Lung (tissue), 12 donors: Measurements from ENCODE around the gene BORCS8. TPM values are rescaled to one million over a fixed set of nuclear protein-coding genes. Genes with fewer than 3 reads are reported as not detected.

Experiments
- ATAC-seq: fragments of 200-7000 bp; cut with Tn5 transposase; one replicate; pipeline ENCODE4 v1.9.1; 2020; ENCODE audit warnings: moderate number of reproducible peaks; ENCODE audit not compliant: insufficient read depth, low FRiP score
- DNase-seq, 3 donors: peaks; one replicate each; pipeline ENCODE4 v3.0.0-alpha.2; 2013 to 2017
- H3K27ac ChIP-seq, 2 donors: one replicate each; pipeline ENCODE4 v1.5.1; 2013; ENCODE audit warnings: mild to moderate bottlenecking in 2 of 2, moderate library complexity in 2 of 2, control low read depth in 1 of 2, inconsistent platforms in 1 of 2, low read depth in 1 of 2, low read length in 1 of 2
- H3K27me3 ChIP-seq, 3 donors: one replicate each; pipeline ENCODE4 v1.5.1; 2013; ENCODE audit warnings: low read length in 2 of 3; ENCODE audit not compliant: control insufficient read depth in 3 of 3, insufficient read depth in 3 of 3
- H3K36me3 ChIP-seq, 4 donors: one replicate each; pipeline ENCODE4 v1.5.1; 2013; ENCODE audit warnings: low read length in 4 of 4, mild to moderate bottlenecking in 1 of 4, moderate library complexity in 1 of 4; ENCODE audit not compliant: control insufficient read depth in 4 of 4, insufficient read depth in 4 of 4
- H3K4me1 ChIP-seq, 5 donors: one replicate each; pipeline ENCODE4 v1.5.1; 2013; ENCODE audit warnings: low read length in 5 of 5, mild to moderate bottlenecking in 2 of 5, moderate library complexity in 1 of 5; ENCODE audit not compliant: control insufficient read depth in 5 of 5, insufficient read depth in 5 of 5
- H3K4me3 ChIP-seq: one replicate; pipeline ENCODE4 v1.5.1; 2013; ENCODE audit warnings: mild to moderate bottlenecking, control low read depth, moderate library complexity
- H3K9ac ChIP-seq, 2 donors: one replicate each; pipeline ENCODE4 v1.5.1; 2013; ENCODE audit warnings: low read length in 2 of 2, control low read depth in 1 of 2; ENCODE audit not compliant: insufficient read depth in 1 of 2
- H3K9me3 ChIP-seq, 4 donors: one replicate each; pipeline ENCODE4 v1.5.1; 2013; ENCODE audit warnings: low read length in 3 of 4, mild to moderate bottlenecking in 1 of 4, moderate library complexity in 1 of 4; ENCODE audit not compliant: control insufficient read depth in 4 of 4, insufficient read depth in 3 of 4
- CTCF ChIP-seq: IDR thresholded peaks from 2 replicates; pipeline ENCODE4 v1.5.1; 2012; ENCODE audit warnings: mild to moderate bottlenecking; ENCODE audit errors: control extremely low read depth, extremely low read depth
- WGBS, 2 donors: extraction: QIAGEN DNeasy Blood & Tissue Kit; methylation state at CpG; one replicate each; pipeline ENCODE4 v1.1.7; 2013; 5-methylcytosine and 5-hydroxymethylcytosine counted together
- polyA plus RNA-seq, 2 donors: library from polyadenylated mRNA; stranded (reverse); fragments of 200-250 nt; gene quantifications; one replicate each; pipeline ENCODE4 v1.2.1, GENCODE V29; 2013
- total RNA-seq, 2 donors: library from RNA; depleted of rRNA in 1 of 2; stranded (reverse); fragments of >200 nt in 1 of 2; gene quantifications; one replicate each; pipeline ENCODE4 v1.2.1, GENCODE V29; 2014 to 2021
- donor health status: control.
- donor health status: control.
- donor health status: Bipolar disorder and iron deficiency.
- donor health status: healthy.
- donor health status: DM: yes; HTN: yes; CAD: no.

The BORCS8 gene
- total and polyA plus RNA-seq, 4 donors, result 10.0 to 41.4 (median 34.2) TPM

DNA sequence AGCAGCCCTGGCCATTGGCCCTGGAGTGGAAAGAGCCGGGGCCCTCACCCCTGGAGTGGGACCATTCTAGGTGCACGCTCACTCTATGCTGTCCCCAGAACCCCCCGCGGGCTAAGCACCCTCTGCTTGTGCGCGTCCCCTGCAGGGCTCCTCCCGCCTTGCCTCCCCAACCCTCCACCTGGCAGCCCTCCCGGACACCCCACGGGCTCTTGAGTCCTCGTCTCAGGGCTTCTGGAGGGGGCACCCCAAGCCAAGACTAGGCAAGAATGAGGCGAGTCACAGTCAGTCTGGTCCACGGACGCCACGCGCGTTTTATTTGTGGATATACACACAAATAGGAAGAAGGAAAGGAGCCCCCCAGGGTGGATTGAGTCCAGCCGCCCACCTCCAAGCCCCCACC is 46.7 kb downstream of the BORCS8 start:
- no peaks in the 10 kb centered on the region for H3K27me3 ChIP-seq
- TF ChIP-seq CTCF, result no peak
- 87 to 89% methylated on average over 17 of the region's 17 CpGs for WGBS, 2 donors
- H3K9me3 ChIP-seq, result peaks cover 0 to 2% (median 0%) of the 10 kb centered on the region in 4 donors
- peaks cover 0 to 21% (median 9%) of the 10 kb centered on the region in 4 donors for H3K36me3 ChIP-seq
- no peak overlapping the region for H3K4me3 ChIP-seq
- H3K4me1 ChIP-seq, result peaks cover 0 to 3% (median 0%) of the 10 kb centered on the region in 5 donors
- H3K9ac ChIP-seq, result no peak overlapping the region
- DNase-seq (no peak), ATAC-seq (no peak)
- no peak overlapping the region for H3K27ac ChIP-seq

DNA sequence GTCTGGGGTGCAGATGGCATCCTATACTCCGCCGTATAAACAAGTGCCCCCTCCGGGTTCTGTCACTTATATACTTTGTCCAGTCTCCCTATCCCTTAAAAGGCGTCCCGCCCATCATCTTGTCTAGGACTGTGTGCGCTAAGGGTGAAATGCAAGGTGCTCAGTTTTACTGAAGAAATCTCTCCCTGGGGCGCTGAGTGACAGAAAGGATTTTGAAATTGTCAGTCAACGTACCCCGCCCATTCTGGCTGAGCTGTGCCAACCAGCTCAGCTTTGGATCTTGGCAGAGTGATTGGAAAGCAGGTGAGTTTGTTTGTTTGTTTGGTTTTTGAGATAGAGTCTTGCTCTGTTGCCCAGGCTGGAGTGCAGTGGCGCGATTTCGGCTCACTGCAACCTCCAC is 49.6 kb downstream of the BORCS8 start:
- TF ChIP-seq CTCF, result no peak
- no peak overlapping the region for H3K4me3 ChIP-seq
- no peaks in the 10 kb centered on the region for H3K9me3 ChIP-seq
- no peaks in the 10 kb centered on the region for H3K27me3 ChIP-seq
- WGBS, 2 donors, result 89 to 94% methylated on average over 12 of the region's 12 CpGs
- H3K27ac ChIP-seq, result no peak overlapping the region
- no peak for DNase-seq
- no peak for ATAC-seq
- H3K4me1 ChIP-seq, result peaks cover 0 to 4% (median under 1%) of the 10 kb centered on the region in 5 donors
- H3K36me3 ChIP-seq, result peaks cover 0 to 8% (median 3%) of the 10 kb centered on the region in 4 donors
- H3K9ac ChIP-seq, result no peak overlapping the region

- H3K36me3 ChIP-seq, result no peaks in the 10 kb centered on the region
- ATAC-seq (no peak), DNase-seq (no peak)
- WGBS, 2 donors, result 66 to 73% methylated on average over 5 of the region's 5 CpGs
- H3K9ac ChIP-seq, result no peak overlapping the region
- H3K4me3 ChIP-seq, result no peak overlapping the region
- no peaks in the 10 kb centered on the region for H3K27me3 ChIP-seq
- H3K27ac ChIP-seq, result no peak overlapping the region
- no peak for TF ChIP-seq CTCF
- H3K4me1 ChIP-seq, result peaks cover 0 to 7% (median 0%) of the 10 kb centered on the region in 5 donors
- H3K9me3 ChIP-seq, result no peaks in the 10 kb centered on the region
These were observed 51.5 kb downstream of the BORCS8 start for GRCh38 chr19:19140476-19140875.

GRCh38 chr19:19139876-19140229 is 52.1 kb downstream of the BORCS8 start:
- H3K9ac ChIP-seq, result no peak overlapping the region
- no peak for ATAC-seq
- H3K4me1 ChIP-seq, result peaks cover 0 to 7% (median under 1%) of the 10 kb centered on the region in 5 donors
- WGBS, 2 donors, result 46 to 48% methylated on average over 5 of the region's 5 CpGs
- DNase-seq, result no peak
- H3K36me3 ChIP-seq, result no peaks in the 10 kb centered on the region
- no peak overlapping the region for H3K4me3 ChIP-seq
- no peak overlapping the region for H3K27ac ChIP-seq
- H3K9me3 ChIP-seq, result no peaks in the 10 kb centered on the region
- no peak for TF ChIP-seq CTCF
- no peaks in the 10 kb centered on the region for H3K27me3 ChIP-seq
